ENCODE measurements around the gene UGGT2. TPM values are rescaled to one million over a fixed set of nuclear protein-coding genes. Genes with fewer than 3 reads are reported as not detected.

Gene UGGT2
- total and polyA plus RNA-seq, 9 of the 15 experiments (the other 6 are each of a cell fraction or from before 2014, with no cell fraction given) = 3.5 to 24.5 (median 18.3) TPM

- Histone ChIP-seq H3K9me1 (ENCODE audit: control insufficient read depth, insufficient read depth, low read length) (no peaks in the 10 kb centered on the region), H3K9ac (ENCODE audit: insufficient read depth in 1 of 2, low read depth in 2 of 2, low read length in 2 of 2) (no peak overlapping the region), H3K27me3 (ENCODE audit: control insufficient read depth in 2 of 2, insufficient read depth in 2 of 2, low read length in 2 of 2) (no peaks in the 10 kb centered on the region), H3K4me1 (replicated peaks in 1 of 2; ENCODE audit: control insufficient read depth in 2 of 2, insufficient read depth in 2 of 2, low read length in 2 of 2) (no peaks in the 10 kb centered on the region), H3K4me3 (no peak overlapping the region), H2AFZ (ENCODE audit: low read depth, low read length) (no peak overlapping the region), H3K9me3 (replicated peaks; ENCODE audit: control insufficient read depth, insufficient read depth, low read depth, low read length) (no peaks in the 10 kb centered on the region), H3K36me3 (ENCODE audit: control insufficient read depth, insufficient read depth, low read length) (peaks cover 57% of the 10 kb centered on the region; the same call in 2 of the 3 replicates), H3K27ac (ENCODE audit: extremely low read depth, low read depth, low read length) (no peak overlapping the region), H4K20me1 (replicated peaks; ENCODE audit: control insufficient read depth, insufficient read depth, low read length) (no peaks in the 10 kb centered on the region), H3K4me2 (ENCODE audit: insufficient read depth, low read length) (no peak overlapping the region), H3K79me2 (ENCODE audit: control insufficient read depth, insufficient read depth, low read length) (no peaks in the 10 kb centered on the region)
- FAIRE-seq (no peak), ATAC-seq (no peak), DNase-seq (ENCODE audit: extremely low read depth in 1 of 4, low spot score in 3 of 4) (no peak)
- intact Hi-C loops (cut with micrococcal nuclease) (no loop called here), in situ Hi-C loops (cut with MboI) (no loop called here)
- CTCF ChIA-PET (ENCODE audit: low intra/inter-chr PET ratio) = no interaction called here
- no TSS peak for BruUV-seq (replicated peaks)
- WGBS (ENCODE audit: insufficient coverage, low coverage, missing lambda C conversion rate) = 85% methylated on average over 7 of the region's 7 CpGs
- POLR2A ChIA-PET = no interaction called here
- no peak for TF ChIP-seq ZC3H4 (CRISPR knock-in tag; IDR thresholded peaks at IDR 0.05; ENCODE audit: borderline replicate concordance)
- no peak for TF ChIP-seq TFE3 (CRISPR knock-in tag; IDR thresholded peaks at IDR 0.05)
- no peak for TF ChIP-seq ILF3 (IDR thresholded peaks at IDR 0.05; ENCODE audit: borderline replicate concordance)
- no peak for TF ChIP-seq GATA2 (CRISPR knock-in tag; IDR thresholded peaks at IDR 0.05)
- TF ChIP-seq ZNF707 (CRISPR knock-in tag; conservative IDR thresholded peaks at IDR 0.05) = no peak
- no peak for TF ChIP-seq L3MBTL2 (IDR thresholded peaks at IDR 0.05)
- no peak for TF ChIP-seq MCM3 (IDR thresholded peaks at IDR 0.05)
- TF ChIP-seq TGIF2 (CRISPR knock-in tag; IDR thresholded peaks at IDR 0.05) = no peak
- no peak for TF ChIP-seq ERF (CRISPR knock-in tag; IDR thresholded peaks at IDR 0.05)
- no peak for TF ChIP-seq MNT (conservative IDR thresholded peaks at IDR 0.05)
- TF ChIP-seq ZNF175 (CRISPR knock-in tag; IDR thresholded peaks at IDR 0.05; ENCODE audit: low read depth) = no peak
- TF ChIP-seq BRD4 (IDR thresholded peaks at IDR 0.05) = no peak
- no peak for TF ChIP-seq PTTG1 (tag; IDR thresholded peaks at IDR 0.05; ENCODE audit: low read depth)
- TF ChIP-seq ASH1L (IDR thresholded peaks at IDR 0.05; ENCODE audit: borderline replicate concordance, low read depth, partially characterized antibody) = no peak
- no peak for TF ChIP-seq SFPQ (IDR thresholded peaks at IDR 0.05; ENCODE audit: low read depth, low read length)
- TF ChIP-seq SP2 (IDR thresholded peaks at IDR 0.05; ENCODE audit: extremely low read depth, low read depth, low read length, poor library complexity, severe bottlenecking) = no peak
- no peak for TF ChIP-seq FOXM1 (IDR thresholded peaks at IDR 0.05; ENCODE audit: low read depth)
- no peak for TF ChIP-seq FOXM1 (CRISPR knock-in tag; IDR thresholded peaks at IDR 0.05; ENCODE audit: low read depth)
- no peak for TF ChIP-seq ZNF668 (CRISPR knock-in tag; IDR thresholded peaks at IDR 0.05)
Observed at GRCh38 chr13:95791084-95791722, 262.0 kb downstream of the UGGT2 start.
